ENCODE measurements around the gene MT1M.
A peak's percentile ranks its signal among the peaks of the same experiment; 100 is the strongest.

The MT1M gene

DNA sequence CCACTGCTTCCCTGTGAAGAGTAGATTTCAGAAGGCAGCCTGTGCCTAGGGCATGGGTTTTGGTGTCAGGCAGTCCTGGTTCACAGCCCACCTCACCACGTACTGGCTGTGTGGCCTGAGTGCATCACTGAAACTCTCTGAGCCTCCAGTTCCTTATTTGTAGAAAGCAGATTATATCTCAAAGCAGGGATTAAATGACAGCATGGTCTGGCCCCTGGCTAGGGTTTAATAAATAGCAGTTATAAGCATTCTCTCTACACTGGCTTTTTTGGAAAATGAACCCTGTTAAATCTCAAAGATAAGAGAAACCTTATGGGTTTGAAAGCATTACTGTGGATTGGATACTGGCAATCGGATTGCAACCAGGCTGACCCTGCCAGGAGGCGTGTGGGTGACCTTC lies 2.9 kb upstream of the MT1M start:
- no peak for DNase-seq

DNA sequence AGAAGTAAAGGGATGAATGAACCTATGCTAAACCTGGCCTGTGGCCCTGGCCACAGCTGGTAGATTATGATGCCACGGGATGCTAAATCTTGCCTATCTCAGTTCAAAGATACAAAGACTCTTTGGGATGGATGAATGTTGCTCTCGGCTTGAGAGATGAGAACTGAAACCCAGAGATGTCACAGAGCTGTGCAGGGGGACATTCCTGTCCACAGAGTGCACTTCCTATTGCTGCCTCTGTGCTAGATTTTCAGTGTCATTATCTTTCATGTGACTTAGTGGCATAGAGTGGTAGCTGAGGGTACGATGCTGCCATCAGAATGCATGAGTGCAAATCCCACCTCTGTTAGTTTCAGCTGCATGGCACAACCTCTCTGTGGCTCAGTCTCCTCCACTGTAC lies 2.3 kb upstream of the MT1M start:
- DNase-seq = no peak

DNA sequence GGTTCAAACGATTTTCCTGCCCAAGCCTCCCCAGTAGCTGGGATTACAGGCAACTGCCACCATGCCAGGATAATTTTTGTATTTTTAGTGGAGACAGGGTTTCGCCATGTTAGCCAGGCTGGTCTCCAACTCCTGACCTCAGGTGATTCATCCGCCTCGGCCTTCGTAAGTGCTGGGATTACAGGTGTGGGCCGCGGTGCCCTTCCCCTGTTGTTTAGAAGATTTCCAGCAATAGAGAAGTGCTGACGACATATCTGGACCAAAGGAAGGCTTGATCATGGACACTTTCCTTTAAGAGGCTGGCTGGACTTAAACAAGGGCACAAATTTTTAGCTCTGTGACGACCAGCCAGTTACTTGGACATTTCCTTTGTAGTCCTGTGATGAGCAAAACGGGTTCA lies 1.3 kb upstream of the MT1M start:
- no peak for DNase-seq

DNA sequence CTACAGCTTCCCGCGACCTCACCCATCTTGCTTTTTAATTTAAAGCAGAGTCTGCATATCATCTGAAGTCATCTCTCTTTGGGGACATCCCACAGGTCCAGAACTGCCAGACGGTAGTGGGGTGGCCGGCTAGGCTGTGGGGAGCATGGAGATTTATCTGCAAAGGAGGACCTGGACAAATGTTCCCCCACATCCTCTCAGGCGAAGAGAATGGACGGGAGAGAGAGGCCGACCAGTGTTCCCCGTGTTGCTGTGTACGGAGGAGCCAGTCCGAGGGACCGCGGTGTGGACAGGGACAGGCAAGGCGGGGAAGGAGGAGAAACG lies 665 bp upstream of the MT1M start:
- no peak for DNase-seq

DNA sequence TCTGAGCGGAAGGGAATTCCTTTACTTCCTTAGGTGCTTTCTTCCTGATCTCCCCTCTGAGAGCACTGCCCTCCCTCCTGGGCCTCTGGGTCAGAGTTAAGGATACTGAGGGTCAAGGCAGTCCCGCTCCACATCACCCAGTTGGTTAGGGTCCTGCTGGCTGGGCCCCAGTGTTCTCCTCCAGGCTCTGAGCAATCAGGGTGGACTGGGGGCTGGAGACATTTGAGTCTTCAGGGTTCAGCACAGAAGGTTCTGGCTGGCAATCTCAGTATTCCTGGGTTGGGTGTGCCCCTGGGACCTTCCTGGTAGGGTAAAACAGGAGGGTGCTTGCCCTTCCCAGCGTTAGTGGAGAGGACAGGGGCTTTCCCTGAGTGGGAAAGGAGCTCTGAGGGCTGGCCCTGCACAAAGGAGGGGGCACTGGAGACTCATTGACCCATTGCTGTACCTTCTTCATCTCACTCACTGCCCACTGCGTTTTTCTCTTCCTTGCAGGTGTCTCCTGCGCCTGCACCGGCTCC lies 448 bp downstream of the MT1M start:
- DNase-seq = no peak

DNA sequence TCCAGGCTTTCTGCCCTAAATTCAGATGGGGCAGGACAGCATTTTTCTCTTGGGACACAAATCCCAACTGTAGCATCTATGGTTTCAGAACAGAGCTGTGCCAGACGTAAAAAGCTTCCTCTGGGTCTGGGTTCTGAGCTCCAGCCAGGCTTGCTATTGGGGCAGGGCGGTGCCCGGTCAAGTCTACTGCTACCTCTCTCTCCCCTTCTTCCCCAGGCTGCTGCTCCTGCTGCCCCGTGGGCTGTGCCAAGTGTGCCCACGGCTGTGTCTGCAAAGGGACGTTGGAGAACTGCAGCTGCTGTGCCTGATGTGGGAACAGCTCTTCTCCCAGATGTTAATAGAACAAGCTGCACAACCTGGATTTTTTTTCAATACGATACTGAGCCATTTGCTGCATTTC lies 1.1 kb downstream of the MT1M start:
- DNase-seq = no peak

DNA sequence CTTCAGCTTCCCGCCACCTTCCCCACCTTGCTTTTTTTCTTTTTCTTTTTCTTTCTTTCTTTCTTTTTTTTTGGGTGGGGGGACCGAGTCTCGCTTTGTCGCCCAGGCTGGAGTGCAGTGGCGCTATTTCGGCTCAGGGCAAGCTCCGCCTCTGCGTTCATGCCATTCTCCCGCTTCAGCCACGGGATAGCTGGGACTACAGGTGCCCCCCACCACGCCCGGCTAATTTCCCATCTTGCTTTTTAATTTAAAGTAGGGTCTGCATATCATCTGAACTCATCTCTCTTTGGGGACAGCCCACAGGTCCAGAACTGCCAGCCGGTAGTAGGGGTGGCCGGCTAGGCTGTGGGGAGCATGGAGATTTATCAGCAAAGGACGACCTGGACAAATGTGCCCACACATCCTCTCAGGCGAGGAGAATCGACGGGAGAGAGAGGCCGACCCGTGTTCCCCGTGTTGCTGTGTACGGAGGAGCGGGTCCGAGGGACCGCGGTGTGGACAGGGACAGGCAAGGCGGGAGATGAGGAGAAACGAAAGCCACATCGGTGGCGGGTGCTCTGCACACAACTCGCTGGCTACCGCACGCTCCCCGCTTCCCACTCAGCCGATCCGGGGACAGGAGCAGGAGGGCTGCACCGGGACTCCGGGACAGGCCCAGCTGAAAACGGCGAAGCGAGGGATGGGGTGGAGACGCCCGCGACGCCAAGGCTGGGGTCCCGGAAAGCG lies 2.4 kb downstream of the MT1M start:
- no peak for DNase-seq

DNA sequence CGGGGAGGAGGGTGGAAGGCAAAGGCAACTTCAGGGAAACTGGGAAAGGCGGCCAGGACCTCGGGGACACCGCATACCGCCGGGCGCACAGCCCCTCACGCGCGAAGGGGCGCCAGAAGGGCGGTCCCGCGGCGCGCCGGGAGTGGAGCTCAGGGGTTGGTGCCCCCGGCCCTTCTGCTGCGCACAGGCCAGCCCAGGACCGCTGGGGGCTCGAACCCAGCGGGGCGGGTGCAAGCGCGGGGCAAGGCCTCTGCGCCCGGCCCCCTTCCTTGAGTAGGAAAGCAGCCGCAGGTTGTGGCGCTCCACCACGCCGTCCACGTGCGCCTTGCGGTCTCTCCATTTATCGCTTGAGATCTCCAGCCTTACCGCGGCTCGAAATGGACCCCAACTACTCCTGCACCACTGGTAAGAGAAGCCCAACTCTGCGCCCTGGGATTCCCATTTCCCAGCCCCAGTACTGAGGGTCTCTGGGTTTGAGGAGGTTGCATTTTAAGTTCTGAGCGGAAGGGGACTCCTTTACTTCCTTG lies 3.0 kb downstream of the MT1M start:
- no peak for DNase-seq

DNA sequence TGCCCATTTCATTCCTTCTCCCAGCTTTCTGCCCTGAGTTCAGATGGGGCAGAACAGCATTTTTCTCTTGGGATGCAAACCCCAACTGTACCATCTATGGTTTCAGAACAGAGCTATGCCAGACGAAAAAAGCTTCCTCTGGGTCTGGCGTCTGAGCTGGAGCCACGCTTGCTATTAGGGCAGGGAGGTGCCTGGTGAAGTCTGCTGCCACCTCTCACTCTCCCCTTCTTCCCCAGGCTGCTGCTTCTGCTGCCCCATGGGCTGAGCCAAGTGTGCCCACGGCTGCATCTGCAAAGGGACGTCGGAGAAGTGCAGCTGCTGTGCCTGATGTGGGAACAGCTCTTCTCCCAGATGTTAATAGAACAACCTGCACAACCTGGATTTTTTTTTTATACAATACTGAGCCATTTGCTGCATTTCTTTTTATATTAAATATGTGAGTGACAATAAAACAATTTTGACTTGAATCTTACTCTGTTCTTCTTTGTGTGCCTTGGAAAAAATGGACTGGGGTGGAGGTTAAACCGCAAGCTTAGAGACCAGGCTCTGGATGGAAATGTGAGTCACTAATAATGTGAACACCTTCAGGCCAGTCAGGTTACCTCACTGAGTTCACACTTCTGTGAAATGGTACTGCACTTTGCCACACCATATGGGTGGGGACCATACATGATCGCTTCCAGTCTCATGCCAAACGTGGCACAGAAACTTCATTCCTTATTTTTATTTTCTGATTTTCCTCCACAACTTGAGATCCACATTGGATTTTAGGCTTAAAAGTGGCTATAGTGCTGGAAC lies 4.4 kb downstream of the MT1M start:
- DNase-seq = no peak

DNA sequence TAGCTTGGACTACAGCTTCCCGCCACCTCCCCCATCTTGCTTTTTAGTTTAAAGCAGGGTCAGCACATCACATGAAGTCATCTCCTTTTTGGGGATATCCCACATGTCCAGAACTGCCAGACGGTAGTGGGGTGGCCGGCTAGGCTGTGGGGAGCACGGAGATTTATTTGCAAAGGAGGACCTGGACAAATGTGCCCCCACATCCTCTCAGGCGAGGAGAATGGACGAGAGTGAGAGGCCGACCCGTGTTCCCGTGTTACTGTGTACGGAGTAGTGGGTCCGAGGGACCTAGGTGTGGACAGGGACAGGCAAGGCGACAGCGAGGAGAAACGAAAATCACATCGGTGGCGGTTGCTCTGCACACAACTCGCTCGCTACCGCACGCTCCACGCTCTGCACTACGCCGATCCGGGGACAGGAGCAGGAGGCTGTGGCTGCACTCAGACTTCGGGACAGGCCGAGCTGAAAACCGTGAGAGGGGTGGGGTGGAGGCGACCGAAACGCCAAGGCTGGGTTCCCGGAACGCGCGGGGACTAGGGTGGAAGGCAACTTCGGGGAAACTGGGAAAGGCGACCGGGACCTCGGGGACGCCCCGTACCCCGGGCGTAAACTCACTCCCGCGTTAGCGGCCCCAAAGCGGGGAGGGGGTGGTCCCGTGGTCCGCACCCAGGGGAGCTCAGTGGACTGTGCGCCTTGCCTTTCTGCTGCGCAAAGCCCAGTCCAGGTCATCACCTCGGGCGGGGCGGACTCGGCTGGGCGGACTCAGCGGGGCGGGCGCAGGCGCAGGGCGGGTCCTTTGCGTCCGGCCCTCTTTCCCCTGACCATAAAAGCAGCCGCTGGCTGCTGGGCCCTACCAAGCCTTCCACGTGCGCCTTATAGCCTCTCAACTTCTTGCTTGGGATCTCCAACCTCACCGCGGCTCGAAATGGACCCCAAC lies 5.6 kb downstream of the MT1M start, which contains the start of gene MT1A:
Gene MT1A (plus strand): TSS at position 853 of the 937 bp plus-strand sequence. CDS start 73 bp downstream, at position 926.
- peak in 1 of 2 donors; percentile 38 for DNase-seq

DNA sequence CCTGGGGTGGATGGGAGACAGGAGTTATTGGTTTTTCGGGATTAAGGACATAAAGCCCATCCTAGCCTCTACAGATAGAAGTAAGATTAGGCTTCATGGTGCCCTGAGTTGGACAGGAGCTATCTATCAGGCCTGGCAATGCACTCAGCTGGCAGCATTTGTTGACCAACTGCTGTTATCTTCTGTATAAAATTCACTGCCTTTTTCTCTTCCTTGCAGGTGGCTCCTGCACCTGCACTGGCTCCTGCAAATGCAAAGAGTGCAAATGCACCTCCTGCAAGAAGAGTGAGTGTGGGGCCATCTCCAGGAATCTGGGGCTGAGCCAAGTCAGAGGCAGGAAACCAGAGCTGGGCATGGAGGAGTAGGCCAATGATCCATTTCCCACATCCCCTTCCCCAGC lies 6.6 kb downstream of the MT1M start:
- DNase-seq = no peak

DNA sequence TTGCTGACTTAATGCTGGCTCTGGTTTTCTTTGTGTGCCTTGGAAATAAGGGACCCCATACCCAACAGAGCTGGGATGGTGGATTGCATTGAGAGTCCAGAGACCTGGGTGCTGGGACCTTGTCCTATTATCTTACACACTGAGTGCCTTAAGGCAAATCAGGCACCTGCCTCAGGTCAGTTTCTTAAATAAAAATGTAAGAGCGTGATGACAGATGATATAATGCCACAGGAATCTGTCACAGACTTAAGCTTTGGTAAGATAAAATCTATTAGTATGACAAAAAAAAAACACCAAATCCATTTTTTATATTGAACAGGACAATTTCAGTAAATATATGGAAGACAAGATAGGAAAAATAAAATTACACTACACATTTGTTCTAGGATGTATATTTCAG lies 7.6 kb downstream of the MT1M start:
- no peak for DNase-seq

DNA sequence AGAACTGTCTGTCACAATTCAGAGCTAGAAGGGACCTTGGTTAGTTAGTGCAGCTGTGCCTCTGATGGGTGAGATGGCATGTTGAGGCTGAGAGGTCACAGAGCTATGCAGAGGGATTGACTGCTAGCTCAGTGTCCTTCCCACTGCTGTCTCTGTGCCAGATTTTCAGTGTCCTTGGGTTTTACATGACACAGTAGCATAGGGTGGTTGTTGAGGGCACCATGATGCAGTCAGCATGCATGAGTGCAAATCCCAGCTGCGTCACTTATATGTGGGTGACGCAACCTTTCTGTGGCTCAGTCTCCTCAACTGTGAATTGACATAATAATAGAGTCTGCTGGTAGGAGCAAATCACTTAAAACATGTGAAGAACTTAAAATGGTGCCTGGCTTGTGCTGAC lies 8.7 kb downstream of the MT1M start:
- DNase-seq = no peak

DNA sequence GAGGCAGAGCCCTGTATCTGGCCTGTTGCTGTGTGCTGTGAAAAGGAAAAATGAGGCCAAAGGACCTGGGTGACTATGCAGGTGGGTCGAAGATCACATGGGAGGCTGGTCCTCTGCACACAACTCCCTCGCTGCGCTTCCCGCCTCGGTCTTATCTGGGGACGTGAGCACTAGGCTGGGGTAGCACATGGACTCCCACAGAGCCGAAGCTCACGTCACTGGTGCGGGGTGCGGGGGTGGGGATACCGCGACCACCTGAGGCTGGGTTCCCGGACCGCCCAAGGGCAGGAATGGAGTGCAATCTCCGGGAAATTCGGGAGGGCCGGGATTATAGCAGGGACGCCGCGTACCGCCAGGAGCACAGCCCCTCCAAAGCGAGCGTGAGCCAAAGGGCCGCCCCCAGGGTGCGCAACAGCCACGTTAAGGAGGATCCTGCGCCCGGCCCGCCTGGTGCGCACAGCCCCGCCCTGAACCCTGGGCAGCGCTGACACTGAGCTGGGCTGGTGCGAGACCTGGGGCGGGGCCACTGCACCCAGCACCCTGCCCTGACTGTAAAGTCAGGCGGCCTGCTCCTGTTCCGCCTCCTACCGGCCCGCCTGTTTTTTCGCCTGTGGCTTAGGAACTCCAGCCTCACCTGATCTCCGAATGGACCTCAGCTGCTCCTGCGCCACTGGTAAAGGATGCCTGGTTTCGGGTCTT lies 10.8 kb downstream of the MT1M start:
- peak; percentile 79 to 81 for DNase-seq

DNA sequence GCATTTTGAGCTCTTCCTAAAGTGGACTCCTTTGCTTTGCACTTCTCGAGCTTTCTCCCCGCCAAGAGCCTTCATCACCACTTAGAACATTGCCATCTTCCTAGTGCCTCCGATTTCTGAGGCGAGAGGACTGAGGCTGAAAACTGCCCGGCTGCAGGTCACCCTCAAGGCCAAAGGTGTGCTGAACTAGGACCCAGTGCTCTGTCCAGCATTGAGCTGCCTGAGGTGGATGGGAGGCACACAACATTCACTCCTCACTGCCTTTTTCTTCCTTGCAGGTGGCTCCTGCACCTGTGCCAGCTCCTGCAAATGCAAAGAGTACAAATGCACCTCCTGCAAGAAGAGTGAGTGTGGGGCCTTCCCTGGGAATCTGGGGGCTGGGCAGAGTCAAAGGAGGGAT lies 11.4 kb downstream of the MT1M start:
- DNase-seq = no peak

DNA sequence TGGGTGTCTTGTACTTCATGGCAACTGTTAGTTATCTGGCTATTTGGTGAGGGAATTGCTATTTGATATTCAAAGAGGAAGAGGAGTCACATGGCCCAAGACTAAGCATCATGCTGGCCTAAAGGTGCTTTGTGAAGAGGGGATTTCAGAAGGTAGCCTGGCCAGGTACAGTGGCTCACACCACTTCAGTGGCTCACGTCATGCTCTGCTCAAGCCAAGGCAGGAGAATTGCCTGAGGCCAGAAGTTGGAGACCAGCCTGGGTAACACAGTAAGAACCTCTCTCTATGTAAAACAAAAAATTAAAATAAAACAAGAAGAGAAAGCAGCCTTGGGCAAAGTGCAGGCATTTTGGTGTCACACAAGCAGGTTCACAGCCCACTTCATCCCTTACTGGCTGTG lies 12.9 kb downstream of the MT1M start:
- DNase-seq = no peak

DNA sequence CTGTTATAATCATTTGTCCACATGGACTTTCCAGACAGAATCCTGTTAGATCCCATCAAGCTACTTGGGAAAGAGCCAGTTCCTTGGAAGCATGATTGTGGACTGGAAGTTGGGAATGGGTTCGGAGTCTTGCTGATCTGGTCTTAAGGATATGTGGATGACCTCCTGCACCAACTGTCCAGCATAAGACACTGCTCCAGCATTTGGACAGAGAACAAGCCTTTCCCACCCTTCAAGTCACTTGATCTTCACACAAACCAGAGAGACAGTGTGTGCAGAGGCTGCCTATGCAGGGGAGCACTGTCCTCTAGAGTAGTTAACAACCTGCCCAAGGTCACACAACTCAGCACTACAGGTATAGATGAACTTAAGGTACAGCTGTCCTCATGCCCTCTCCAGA lies 13.4 kb downstream of the MT1M start:
- no peak for DNase-seq

DNA sequence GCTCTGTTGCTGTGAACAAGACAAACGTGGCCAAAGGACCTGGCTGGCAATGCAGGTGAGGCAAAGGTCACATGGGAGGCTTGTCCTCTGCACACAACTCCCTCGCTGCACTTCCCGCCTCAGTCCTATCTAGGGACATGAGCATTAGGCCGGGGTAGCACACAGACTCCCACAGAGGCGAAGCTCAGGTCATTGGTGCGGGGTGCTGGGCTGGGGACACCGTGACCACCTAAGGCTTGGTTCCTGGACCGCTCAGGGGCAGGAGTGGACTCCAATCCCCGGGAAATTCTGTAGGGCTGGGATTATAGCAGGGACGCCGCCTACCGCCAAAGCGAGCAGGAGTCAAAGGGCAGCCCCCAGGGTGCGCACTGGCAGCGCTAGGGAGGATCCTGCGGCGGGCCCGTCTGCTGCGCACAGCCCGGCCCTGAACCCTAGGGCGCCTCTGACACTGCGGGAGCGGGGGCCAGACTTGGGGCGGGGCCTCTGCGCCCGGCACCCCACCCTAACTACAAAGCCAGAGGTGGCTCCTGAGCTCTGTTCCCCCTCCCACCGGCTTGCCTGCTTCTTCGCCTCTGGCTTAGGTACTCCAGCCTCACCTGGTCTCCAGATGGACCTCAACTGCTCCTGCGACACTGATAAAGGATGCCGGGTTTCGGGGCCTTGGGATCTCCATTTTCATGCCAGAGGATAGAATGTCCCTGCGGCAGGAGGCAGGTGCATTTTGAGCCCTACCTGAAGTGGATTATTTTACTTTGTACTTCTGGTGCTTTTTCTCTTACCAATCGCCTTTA lies 15.4 kb downstream of the MT1M start:
- no peak for DNase-seq

DNA sequence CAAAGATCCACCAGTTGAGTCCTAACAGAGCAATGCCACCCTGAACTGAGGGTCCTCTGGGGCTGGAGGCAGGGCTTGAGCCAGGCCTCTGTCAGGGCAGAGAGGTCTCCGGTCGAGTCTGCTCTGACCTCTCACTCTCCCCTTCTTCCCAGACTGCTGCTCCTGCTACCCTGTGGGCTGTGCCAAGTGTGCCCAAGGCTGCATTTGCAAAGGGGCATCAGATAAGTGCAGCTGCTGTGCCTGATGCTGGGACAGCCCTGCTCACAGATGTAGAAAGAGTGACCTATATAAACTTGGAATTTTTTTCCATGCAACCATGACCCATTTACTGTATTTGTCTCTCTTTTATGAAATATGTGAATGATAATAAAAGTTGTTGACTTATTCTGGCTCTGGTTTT lies 16.8 kb downstream of the MT1M start:
- no peak for DNase-seq

DNA sequence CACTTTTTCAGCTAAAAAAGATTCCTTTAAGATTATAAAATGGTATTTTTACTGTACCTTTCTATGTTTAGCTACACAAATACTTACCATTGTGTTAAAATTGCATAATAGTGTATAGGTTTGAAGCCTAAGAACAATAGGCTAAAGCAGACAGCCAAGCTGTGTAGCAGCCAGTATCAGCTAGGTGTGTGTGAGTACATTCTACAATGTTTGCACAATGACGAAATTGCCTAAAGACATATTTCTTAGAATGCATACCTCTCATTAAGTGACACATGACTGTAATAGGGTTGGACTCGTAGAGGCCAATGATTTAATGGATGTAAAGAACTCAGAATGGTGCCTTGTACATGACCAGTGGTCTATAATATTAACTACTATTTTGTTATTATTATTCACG lies 17.4 kb downstream of the MT1M start:
- DNase-seq = no peak

DNA sequence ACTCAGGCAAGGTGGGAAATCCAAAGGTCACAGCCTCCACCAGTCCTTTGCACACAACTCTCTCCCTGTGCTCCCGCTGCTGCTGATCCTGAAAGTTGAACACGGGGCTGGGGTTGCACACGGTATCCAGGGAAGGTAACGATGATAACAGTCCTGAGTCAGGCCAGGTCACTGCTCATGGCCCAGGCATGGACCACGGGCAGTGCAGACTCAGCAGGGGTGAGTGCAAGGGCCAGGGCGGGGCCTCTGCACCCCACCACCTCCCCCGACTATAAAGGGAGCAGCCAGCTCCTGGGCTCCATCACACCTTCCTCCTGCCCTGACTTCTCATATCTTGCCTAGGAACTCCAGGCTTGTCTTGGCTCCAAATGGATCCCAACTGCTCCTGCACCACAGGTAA lies 19.1 kb downstream of the MT1M start, which contains the start of gene MT1B:
Gene MT1B (plus strand): TSS at position 301 of the 400 bp plus-strand sequence. CDS start 68 bp downstream, at position 369.
- DNase-seq = no peak

All from stimulated activated CD4-positive, alpha-beta T cell treated with anti-CD3 and anti-CD28 coated beads, Interleukin-2, amount 100 ng/mL, for 24 hours (primary cell).